DLD1 (cell line): ENCODE results near the gene PIK3R1.

ENCODE experiments used
- in situ Hi-C: cut with HindIII; loops from 2 replicates; pipeline ENCODE4 v1.10.0; 2017; ENCODE audit warnings: low sequenced_read_pairs

PIK3R1 gene

DNA sequence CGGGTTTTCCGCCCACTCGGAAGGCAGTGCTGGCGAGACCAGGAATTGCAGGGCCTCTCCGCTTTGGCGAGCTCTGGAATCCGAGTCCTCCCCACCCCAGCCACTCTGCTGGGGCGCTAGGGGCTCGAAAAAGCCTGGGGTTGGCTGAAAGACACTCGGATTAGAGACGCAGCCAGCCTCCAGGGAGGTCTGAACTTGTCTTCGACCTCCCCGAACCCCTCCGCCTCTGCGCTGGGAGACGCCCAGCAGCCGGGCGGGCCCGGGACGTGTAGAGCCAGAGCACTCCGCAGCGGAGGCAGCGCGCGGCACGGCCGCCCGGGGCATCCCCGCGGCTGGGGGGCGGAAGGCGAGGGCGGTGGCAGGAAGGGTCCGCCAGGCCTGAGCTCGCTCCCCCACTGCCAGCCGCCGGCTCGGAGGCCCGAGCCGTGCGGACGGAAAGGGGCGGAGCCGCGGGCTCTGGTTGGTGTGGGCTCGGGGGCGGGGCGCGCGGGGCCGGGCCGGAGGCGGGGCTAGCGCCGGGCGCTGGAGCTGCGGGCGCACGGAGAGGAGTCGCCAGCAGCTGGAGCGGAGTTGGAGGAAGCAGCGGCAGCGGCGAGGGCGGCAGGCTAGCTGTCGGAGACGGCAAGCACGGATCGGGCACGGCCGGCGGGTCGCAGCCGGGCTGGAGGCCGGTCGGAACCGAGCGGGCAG is at the start of gene PIK3R1:
TSS of gene PIK3R1 (plus strand) at position 549 of the 690 bp plus-strand sequence. CDS start 10,920 bp downstream, outside the sequence.
- in situ Hi-C loops, result no loop called here

DNA sequence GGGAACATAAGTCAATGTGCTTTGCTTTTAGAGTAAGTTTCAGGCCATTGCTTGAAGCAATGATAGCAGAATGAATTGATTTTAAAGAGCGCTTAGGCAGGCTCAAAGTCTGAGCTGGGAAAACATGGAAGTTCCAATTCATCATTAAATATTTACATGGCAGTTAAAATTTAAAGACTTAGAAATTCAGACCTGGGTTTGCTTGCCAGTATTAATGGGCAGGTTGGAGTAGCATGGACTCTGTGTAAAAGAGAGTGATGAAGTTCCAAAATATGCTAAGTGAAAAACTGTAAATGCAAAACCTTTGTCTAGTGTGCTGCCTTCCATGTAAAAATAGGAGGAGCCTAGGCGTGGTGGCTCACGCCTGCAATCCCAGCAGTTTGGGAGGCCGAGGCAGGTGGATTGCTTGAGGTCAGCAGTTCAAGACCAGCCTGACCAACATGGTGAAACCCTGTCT is 48.3 kb upstream of the PIK3R1 start:
- in situ Hi-C loops, result no loop called here

DNA sequence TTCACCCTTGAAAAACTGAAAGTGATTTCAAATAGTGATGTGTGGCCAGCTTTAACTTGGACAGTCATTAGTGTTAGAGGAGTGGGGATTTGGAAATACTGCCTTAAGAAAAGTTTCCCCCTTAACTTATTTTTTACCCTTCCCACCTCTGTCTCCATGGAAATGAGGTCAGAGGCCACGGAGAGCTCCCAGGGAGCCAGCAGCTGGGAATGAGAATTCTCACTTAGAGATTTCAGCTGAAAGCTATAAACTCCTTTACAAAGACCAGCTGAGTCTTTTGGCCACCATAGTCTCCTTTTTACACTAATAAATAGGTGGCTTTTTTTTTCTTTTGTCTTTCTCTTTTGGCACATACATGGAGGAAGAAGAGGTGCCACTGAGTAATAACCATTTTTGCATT is 45.7 kb upstream of the PIK3R1 start:
- in situ Hi-C loops, result no loop called here

DNA sequence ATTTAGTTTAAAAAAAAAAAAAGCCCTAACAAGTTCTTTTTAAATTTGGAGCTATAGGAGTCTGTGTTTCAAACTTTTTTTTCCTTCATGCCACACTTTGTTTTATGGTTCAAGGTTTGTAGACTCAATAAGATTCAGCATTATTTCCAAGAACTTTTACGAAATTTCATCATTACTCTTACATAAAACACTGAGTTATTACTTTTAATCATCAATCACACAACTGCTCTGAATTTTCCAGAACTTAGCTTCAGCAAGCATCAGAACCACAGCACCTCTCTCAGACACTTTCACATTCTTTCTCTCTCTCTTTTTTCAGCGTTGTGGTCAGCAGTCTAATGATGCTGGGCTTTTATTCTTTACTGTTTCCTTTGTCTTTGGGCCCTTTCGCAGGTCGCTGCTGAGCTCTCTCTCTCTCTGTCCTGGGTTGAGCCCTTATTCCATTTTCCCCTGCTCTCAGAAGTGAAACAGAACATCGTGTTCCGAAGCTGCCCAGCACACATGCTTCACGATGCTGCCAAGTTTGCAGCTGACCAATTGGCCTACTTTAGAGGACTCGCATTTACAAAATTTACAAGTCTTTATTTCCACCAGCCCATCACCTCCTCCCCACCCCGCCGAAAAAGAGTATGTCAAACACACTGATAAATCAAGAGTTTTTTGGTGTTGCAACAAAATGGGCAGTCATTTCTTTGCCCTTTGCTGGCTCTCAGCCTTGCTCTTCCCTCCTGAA is 44.6 kb upstream of the PIK3R1 start:
- in situ Hi-C loops, result no loop called here

DNA sequence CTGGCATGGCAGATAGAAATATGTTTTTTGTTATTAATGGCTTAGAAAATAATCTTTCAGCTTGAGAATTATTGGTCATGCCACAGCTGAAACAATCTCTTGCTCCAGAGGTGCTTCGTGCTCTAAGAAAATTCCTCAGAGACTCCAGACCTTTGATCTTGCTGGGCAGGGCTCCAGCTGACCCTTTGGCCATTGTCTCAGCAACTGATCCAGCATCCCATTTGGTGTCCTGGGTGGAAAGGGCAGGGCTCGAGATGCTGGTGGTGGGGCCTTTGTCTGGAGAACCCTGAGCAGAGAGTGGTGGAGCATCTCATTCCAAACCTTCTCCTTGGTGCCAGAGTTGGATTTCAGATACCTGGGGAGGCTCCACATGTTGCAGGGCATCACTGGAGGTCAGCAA is 43.2 kb upstream of the PIK3R1 start:
- in situ Hi-C loops, result no loop called here

DNA sequence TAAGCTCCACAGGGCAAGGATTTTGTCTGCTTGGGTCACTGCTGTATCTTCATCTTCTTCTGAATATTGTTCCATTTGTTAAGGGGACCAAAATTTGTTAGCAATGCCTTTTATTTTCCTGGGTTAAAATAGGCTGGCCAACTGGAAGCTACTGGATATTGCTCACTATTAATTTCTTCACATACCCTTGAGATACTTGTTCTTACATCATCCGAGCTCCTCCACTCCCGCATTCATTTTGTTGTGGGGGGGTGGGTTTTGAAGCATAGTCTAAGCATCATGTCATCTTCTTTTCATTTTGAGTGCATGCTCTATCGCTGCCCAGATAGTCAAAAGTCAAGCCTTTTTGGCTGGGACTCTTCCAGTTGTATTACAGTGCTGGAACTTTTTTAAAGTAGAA is 42.5 kb upstream of the PIK3R1 start:
- in situ Hi-C loops, result no loop called here

DNA sequence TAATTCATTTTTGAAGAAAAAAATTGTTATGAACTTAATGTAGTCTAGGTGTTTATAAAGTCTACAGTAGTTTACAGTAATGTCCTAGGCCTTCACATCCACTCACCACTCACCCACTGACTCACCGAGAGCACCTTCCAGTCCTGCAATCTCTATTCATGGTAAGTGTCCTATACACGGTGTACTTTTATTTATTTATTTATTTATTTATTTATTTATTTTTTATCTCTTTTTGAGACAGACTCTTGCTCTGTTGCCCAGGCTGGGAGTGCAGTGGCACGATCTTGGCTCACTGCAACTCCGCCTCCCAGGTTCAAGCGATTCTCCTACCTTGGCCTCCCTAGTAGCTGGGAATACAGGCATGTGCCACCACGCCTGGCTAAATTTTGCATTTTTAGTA is 39.3 kb upstream of the PIK3R1 start:
- in situ Hi-C loops, result no loop called here

DNA sequence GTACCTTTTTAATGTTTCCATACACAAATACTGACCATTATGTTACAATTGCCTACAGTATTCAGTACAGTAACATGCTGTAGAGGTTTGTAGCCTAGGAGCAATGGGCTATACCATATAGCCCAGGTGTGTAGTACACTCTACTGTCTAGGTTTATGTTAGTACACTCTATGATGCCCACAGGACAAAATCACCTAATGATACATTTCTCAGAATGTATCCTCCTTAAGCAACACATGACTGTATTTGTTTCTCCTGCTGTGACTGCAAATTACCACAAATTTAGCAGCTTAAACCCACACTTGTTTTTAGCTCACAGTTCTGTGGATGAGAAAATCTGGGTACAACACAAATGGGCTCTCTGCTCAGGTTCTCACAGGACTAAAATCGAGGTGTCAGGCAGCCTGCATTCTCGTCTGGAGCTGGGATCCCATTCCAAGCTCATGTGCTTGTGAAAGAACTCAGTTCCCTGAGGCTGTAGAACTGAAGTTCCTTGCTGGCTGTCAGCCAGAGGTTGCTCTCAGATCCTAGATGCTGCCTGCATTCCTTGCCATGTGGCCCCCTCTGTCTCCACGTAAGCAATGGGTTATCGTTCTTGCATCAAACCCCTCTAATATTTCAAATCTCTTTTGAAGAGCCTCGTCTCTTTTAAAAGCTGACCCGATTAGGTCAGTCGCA is 38.6 kb upstream of the PIK3R1 start:
- in situ Hi-C loops, result no loop called here

DNA sequence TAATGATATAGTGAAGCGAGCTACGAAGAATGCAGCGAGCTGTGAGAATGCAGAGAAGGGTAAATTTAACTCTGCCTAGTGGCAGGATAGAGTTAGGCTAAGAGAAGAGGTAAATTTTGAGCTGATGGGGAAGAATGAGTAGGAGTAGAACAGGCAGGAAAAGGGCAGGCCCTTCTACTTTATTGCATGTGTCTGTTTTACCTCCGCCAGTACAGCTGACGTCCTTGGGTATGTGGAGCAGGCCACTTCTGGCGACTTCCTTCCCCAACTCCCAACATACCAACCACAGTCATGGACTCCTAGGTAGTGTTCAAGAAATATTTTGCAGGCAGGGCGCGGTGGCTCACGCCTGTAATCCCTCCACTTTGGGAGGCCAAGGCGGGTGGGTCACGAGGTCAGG is 37.9 kb upstream of the PIK3R1 start:
- in situ Hi-C loops, result no loop called here

DNA sequence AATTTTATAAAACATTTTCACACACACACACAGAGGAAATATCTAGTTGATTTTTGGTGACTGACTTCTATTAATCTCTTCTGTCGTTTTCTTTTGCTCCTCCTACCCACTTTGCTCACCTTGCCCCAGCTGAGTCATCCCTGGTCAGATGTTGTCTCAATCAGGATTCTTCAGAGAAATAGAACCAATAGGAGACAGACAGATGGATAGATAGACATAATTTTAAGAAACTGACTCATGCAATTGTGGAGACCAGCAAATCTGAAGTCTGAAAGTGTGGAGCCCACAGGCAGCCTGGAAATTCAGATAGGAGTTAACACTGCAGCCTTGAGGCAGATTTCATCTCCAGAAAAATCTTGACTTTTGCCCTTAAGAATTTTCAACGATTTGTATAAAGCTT is 37.0 kb upstream of the PIK3R1 start:
- in situ Hi-C loops, result no loop called here

DNA sequence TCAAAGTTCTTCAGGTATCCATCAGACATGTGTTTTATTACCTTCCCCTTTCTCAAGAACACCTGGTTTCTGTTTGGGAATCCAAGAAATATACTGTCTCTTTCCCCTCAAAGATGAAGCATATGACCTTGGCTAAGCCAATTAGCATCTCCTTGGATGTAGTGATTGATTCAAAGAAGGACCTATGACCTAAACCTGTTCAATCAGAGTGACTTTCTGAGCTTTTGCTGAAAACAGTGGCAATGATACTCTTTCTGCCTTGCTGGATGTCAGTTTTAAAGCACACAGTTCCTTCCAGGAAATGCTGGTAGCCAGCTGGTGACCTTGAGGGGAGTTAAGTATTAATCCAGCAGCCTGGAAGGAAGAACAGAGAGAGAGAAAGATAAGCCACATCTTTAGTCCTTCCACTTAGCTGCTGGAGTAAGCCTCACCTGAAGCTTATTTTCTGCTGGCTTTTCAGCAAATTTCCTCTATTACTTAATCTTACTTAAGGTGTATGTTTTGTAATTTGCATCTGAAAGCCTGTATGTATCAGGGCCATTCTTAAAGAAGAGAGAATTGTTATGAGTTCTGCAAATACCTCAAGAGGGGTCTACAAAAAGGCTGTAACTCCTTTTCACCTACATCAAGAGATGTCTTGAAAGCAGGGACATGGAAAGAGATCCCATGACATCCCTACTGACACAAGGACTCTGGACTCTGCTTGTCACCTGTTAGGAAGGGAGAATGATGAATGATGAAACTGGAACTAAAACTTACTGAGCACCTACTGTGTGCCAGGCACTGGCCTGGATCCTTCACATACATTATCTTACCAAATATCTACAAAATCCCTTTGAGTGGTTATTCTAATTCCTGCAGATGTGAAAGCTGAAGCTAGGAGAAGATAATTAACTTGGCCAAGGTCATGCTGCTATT is 35.2 kb upstream of the PIK3R1 start:
- in situ Hi-C loops, result no loop called here

DNA sequence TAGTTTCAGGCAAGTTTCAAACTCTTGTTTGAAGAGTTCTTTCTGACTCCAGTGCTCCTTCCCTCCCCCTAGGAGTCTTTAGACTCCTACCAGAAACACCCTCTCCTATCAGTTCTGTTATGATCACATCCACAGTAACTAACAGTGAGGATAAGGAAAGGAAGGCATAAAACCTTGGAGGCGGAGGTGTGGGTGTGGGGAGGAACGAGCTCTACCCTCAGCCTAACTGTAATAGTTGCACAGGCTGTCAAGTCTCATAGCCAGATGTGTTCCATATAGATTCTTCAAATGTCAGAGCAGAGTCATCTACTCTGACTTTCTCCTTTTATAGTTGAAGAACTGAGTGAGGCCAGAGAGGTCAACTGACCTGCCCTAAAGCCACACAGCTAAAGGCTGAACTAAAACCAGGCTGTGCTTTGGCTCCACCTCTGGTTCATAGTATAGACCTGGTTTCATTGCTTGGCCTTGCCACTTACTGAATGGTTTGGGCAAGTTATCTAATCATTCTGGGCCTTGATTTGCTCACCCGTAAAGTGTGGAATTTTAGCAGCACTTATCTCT is 34.4 kb upstream of the PIK3R1 start:
- in situ Hi-C loops, result no loop called here

DNA sequence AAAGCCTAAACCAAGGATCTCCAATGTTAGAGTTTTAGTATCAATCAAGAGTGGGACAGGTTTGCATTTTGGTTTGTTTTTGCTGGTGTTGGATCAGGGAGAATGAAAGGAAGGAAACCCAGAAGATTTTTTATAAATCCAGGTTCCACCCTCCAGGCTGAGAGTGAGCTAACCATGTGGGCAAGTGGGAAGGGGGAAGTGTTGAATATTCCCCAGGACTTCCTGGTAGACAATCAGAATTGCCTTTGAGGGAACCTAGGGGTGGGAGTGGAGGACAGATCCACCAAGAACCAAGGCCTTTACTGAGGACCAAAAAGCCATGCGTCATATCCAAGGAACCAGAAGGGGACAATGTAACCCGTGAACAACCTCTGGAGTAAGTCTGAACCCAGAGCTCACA is 33.5 kb upstream of the PIK3R1 start:
- in situ Hi-C loops, result no loop called here

DNA sequence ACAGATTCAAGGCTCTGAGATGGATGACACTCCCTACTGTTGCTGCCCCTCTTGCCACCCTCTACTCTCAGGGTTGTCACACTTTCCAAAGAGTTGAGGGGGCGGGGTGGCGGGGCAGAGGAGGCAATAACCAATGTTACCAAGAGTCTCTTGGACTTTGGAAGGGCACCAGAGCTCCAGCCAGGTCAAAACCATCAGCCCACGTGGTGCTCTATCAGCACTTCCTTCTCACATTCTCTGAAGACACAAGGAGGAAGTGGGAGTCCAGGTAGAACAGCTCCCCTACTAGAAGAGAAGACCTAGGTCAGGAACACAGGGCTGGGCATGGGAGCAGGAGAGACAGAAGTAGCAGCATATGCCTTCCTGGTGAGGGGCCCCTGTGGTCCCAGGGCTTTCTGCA is 33.0 kb upstream of the PIK3R1 start:
- in situ Hi-C loops, result no loop called here

DNA sequence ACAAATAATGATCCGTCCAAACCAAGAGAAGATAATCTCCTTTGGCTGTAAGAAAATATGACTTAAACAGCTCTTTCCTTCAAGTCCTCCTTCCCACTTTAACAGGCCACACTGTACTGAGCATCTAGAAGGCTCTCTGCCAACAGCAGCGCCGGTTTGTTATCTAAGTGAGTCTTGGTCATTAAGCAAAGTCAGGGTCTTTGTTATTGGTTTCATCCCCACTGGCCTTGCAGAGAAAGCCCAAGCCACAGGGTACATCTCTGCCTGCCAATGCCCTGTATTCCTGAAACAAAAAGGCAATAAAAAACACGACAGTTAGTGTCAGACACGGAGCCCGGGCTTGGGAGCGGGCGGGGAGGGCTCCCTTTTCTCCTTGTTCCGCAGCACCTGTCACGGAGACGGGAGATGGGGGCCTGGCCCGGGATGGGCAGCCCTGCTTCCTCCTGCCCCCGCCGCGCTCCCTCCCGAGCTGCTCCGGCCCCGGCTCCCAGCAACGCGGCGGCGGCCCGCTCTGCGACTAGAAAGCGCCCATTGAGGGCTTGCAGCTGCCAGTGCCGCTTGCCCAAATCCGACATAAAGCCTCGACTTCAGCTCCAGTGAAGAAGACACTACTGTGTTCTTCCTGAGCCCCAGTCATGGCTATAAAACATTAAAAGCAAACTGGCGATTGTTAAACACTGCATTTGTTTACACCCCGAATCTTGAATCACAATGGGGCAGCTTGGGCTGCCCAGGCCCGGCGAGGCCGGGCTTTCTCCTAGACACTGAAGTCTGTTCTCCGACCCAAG is 28.1 kb upstream of the PIK3R1 start:
- in situ Hi-C loops, result no loop called here

DNA sequence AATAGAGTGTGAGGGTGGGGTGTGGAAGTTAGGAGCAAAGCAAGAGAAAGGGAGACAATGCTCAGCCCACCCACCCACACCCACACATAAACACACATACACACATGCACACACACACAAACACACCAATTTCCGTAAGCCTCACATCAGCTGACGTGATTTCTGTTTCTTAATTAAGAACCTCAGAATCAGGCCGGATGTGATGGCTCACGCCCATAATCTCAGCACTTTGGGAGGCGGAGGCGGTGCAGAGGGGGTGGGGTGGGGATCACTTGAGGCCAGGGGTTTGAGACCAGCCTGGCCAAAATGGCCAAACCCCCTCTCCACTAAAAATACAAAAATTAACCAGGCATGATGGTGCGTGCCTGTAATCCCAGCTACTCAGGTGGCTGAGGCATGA is 26.4 kb upstream of the PIK3R1 start:
- in situ Hi-C loops, result no loop called here

DNA sequence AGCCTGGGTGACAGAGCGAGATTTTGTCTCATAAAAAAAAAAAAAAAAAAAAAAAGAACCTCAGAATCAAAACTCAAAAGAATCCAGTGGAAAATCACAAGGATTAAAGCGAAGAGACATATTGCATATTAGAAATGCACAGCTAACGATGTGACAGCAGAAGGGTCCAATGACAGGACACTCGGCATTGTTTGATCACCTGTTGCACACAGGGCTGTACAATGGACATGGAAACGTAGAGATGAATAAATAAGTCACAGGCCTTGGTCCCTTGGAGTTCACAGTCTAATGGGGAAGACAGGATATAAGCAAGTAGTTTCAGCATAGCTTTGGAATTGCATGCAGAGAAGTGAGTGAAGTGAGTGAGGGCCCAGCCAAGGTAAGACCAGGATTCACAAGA is 25.9 kb upstream of the PIK3R1 start:
- in situ Hi-C loops, result no loop called here

DNA sequence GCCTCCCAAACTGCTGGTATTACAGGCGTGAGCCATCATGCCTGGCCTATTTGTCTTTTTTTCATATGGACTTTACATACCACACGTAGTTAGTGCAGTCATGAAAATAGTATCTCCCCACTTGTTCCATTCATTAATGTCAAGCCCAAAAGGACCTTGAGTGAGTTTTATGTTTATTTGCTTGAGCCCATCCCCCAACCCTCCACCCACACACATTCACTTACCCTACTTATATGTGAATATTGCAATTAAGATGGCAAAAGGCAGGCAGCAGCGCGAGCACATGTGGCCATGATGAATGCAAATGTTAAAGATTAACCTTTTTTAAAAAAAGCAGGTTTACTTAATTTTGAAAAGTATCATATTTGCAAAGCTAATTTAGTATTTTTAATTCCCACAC is 24.9 kb upstream of the PIK3R1 start:
- in situ Hi-C loops, result no loop called here

DNA sequence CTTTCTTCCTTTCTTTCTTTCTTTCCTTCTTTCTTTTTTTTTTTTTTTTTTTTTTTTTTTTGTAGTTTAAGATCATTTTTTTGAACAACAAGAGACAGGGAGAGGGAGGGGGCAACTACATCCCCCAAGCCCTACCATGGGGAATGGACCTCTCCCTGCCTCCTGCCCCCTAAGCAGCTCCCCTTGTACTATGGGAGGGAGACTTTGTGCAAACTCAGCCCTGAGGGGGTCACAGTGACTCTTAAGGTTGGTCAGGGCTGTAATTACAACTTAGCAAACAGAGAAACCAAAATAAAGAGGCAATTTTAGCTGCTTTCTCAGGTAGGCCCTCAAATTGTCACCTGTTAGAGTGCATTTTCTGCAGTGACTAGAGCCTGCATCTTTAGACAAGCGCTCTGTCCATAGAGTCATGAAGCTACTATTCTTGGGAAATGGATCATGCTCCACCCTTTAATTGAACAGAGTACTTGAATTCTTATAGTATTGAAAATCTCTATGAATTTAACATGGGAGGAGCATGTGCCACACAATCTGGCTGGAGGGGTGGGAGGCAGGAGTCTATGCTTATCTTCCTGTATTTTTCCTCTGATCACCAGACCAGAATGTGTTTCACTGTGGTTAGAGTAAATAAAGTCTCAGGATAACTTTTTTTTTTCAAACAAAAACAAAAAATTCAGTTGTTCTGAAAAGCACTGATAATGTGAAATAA is 24.3 kb upstream of the PIK3R1 start:
- in situ Hi-C loops, result no loop called here
